WTC11 (cell line): ENCODE data around the gene IFI27. TPM values are rescaled to one million over a fixed set of nuclear protein-coding genes. Genes with fewer than 3 reads are reported as not detected.
A peak's percentile ranks its signal among the peaks of the same experiment; 100 is the strongest.

ENCODE experiments used
- ATAC-seq: fragments of 200-7000 bp; cut with Tn5 transposase; 2 replicates; pipeline ENCODE4 v1.10.0; 2021; ENCODE audit warnings: mild to moderate bottlenecking, moderate library complexity
- CTCF ChIA-PET: fragments of 300-600 bp; sonication (Branson Sonifier 250); formaldehyde crosslinking; loops from one replicate; lab custom pipeline; 2021; ENCODE audit warnings: antibody characterized with exemption; lab: Charles Lee
- POLR2A ChIA-PET: fragments of 350-600 bp; sonication (Branson Sonifier 250); formaldehyde crosslinking; loops from one replicate; lab custom pipeline; 2021; ENCODE audit warnings: antibody characterized with exemption; lab: Charles Lee
- DNase-seq: peaks from one replicate; pipeline ENCODE4 v3.0.0; 2021; ENCODE audit warnings: low spot score
- H3K27ac Mint-ChIP-seq: 2 replicates; pipeline ENCODE4 v1.8.0; 2021; ENCODE audit warnings: mixed read lengths
- H3K27me3 Mint-ChIP-seq: 2 replicates; pipeline ENCODE4 v1.8.0; 2021; ENCODE audit warnings: low read depth, mild to moderate bottlenecking, moderate library complexity, mixed read lengths
- H3K36me3 Mint-ChIP-seq: 2 replicates; pipeline ENCODE4 v1.8.0; 2021; ENCODE audit warnings: mixed read lengths
- H3K4me1 Mint-ChIP-seq: 2 replicates; pipeline ENCODE4 v1.8.0; 2022; ENCODE audit warnings: mixed read lengths
- H3K4me3 Mint-ChIP-seq: 2 replicates; pipeline ENCODE4 v1.8.0; 2021; ENCODE audit warnings: mild to moderate bottlenecking, moderate library complexity, mixed read lengths
- H3K9me3 Mint-ChIP-seq: 2 replicates; pipeline ENCODE4 v1.8.0; 2021; ENCODE audit warnings: mixed read lengths
- ZNF219 ChIP-seq: sonication (generic); formaldehyde crosslinking; IDR thresholded peaks from 2 replicates; pipeline ENCODE4 v1.8.0; 2023; ENCODE audit warnings: missing genetic modification reagents, mild to moderate bottlenecking, borderline replicate concordance
- ZNF396 ChIP-seq: fragments of 250-450 bp; sonication (Bioruptor Pico); IDR thresholded peaks from 2 replicates; pipeline ENCODE4 v1.8.0; 2021; ENCODE audit warnings: mild to moderate bottlenecking, moderate library complexity, borderline replicate concordance
- total RNA-seq: library from RNA; stranded (reverse); gene quantifications from 3 replicates; pipeline ENCODE4 v1.2.3, GENCODE V29; 2021

The IFI27 gene
- total RNA-seq, 1 experiment from 2014 or later: 1.8 TPM

DNA sequence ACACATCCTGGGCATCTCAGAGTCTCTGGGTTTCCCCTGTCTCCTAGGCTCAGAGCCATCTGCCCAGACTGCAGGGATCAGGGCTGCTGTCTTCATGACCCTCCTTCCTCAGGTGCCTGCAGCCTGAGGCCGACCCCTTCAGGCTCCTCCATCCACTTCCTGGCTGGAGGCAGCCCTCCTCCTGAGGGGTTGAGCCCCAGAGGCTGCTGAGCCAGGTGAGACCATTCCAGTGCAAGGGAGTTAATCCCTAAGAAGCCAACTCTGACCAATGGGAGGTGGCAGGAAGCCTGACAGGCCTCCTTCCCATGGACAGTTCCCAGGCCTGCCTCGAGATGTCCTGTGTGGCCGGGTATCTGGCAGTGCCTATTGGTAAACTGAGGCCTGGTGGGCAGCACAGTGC, 55.2 kb downstream of the IFI27 start:
- Mint-ChIP-seq H3K9me3 (peaks cover 4% of the 10 kb centered on the region; the same call in 1 of the 2 replicates), H3K27ac (no peak overlapping the region), H3K27me3 (peaks cover 4% of the 10 kb centered on the region), H3K4me1 (peaks cover 20% of the 10 kb centered on the region), H3K36me3 (no peaks in the 10 kb centered on the region), H3K4me3 (no peak overlapping the region)
- TF ChIP-seq ZNF396 (CRISPR knock-in tag) (no peak), ZNF219 (CRISPR knock-in tag) (no peak)
- DNase-seq (no peak), ATAC-seq (peak; percentile 25)
- ChIA-PET POLR2A (interaction anchor here (1.0 kb wide), 1 partner anchor 9 kb away, joined by 6 read pairs; no protein-coding TSS in a partner anchor), CTCF (interaction anchor here (0.6 to 3.5 kb wide), 9 partner anchors 8 to 230 kb away, joined by 3 to 28 read pairs (median 7); partner anchors contain the start of gene PPP4R4)

Other genes with a start within 250 kb of the IFI27 start
- gene FAM181A, start 183.4 kb upstream of the IFI27 start, total RNA-seq: not detected in 3 replicates
- gene ASB2, start 134.2 kb upstream of the IFI27 start, total RNA-seq: 0.37 to 0.73 TPM (median 0.71 TPM) in 3 replicates
- gene CCDC197, start 113.4 kb upstream of the IFI27 start, total RNA-seq: not detected in 3 replicates
- 3.5 to 4.5 TPM (median 3.9 TPM) in 3 replicates for gene OTUB2, start 84.4 kb upstream of the IFI27 start, total RNA-seq
- gene DDX24, start 29.5 kb upstream of the IFI27 start, total RNA-seq: 137 to 174 TPM (median 140 TPM) in 3 replicates
- gene IFI27L1, start 29.4 kb upstream of the IFI27 start, total RNA-seq: 27.6 to 34.1 TPM (median 32.3 TPM) in 3 replicates
- 22.1 to 37.2 TPM (median 35.5 TPM) in 3 replicates for gene IFI27L2, start 18.9 kb downstream of the IFI27 start, total RNA-seq
- gene PPP4R4, start 63.6 kb downstream of the IFI27 start, total RNA-seq: 8.1 to 9.6 TPM (median 8.2 TPM) in 3 replicates
- gene SERPINA10, start 182.5 kb downstream of the IFI27 start, total RNA-seq: 0.04 TPM in 1 of 3 replicates, not detected in the others
- 0.15 TPM in 1 of 3 replicates, not detected in the others for gene SERPINA6, start 212.6 kb downstream of the IFI27 start, total RNA-seq